CD4-positive, alpha-beta T cell (primary cell): ENCODE results near the gene MACROD2. TPM values are rescaled to one million over a fixed set of nuclear protein-coding genes. Genes with fewer than 3 reads are reported as not detected.
"Not testable (repeated sequence)": the region's sequence is repeated elsewhere in the genome, so short reads cannot be mapped to it uniquely, and the experiment has no call there.

Experiments
- ATAC-seq: fragments of 200-7000 bp; cut with Tn5 transposase; one replicate; pipeline ENCODE4 v1.10.0; 2022; ENCODE audit warnings: mild to moderate bottlenecking; ENCODE audit not compliant: poor library complexity
- CTCF ChIA-PET: fragments of 350-600 bp; sonication (Branson Sonifier 250); formaldehyde crosslinking; loops from one replicate; lab custom pipeline; 2021; ENCODE audit warnings: antibody characterized with exemption, inconsistent platforms; lab: Charles Lee
- POLR2A ChIA-PET: fragments of 350-600 bp; sonication (Branson Sonifier 250); formaldehyde crosslinking; loops from one replicate; lab custom pipeline; 2021; ENCODE audit warnings: antibody characterized with exemption, inconsistent platforms; lab: Charles Lee
- DNase-seq, 14 experiments: peaks; one replicate each; pipeline ENCODE4 v3.0.0-alpha.2; 2013 to 2020; ENCODE audit warnings: mixed read lengths in 2 of 14
- H3K27ac ChIP-seq, 2 donors: one replicate each; pipeline versions ENCODE4 v1.5.1 to v1.7.0; 2013; ENCODE audit warnings: low read length in 2 of 2, low read depth in 1 of 2, mild to moderate bottlenecking in 1 of 2
- H3K27me3 ChIP-seq, 2 experiments: 1 replicate in 1 of 2; 2 replicates in 1 of 2; pipeline versions ENCODE4 v1.6.1 to v1.7.0; 2013; ENCODE audit warnings: low read length in 2 of 2, control low read depth in 1 of 2, mild to moderate bottlenecking in 1 of 2, moderate library complexity in 1 of 2; ENCODE audit not compliant: insufficient read depth in 2 of 2, control insufficient read depth in 1 of 2
- H3K36me3 ChIP-seq: one replicate; pipeline ENCODE4 v1.6.1; 2013; ENCODE audit warnings: low read length, control low read depth; ENCODE audit not compliant: insufficient read depth
- H3K4me1 ChIP-seq: one replicate; pipeline ENCODE4 v1.6.1; 2013; ENCODE audit warnings: low read length, control low read depth; ENCODE audit not compliant: insufficient read depth
- H3K4me3 ChIP-seq: one replicate; pipeline ENCODE4 v1.5.1; 2013; ENCODE audit warnings: mild to moderate bottlenecking, low read length, moderate library complexity
- H3K9me3 ChIP-seq, 2 experiments: 1 replicate in 1 of 2; 2 replicates in 1 of 2; pipeline versions ENCODE4 v1.6.1 to v1.7.0; 2013; ENCODE audit warnings: low read length in 2 of 2, mild to moderate bottlenecking in 2 of 2, control low read depth in 1 of 2, moderate library complexity in 1 of 2; ENCODE audit not compliant: control insufficient read depth in 1 of 2, insufficient read depth in 1 of 2
- H3K27ac Mint-ChIP-seq: one replicate; pipeline ENCODE4 v1.8.0; 2020; ENCODE audit warnings: mixed read lengths
- H3K27me3 Mint-ChIP-seq: one replicate; pipeline ENCODE4 v1.8.0; 2021; ENCODE audit warnings: mixed read lengths
- H3K36me3 Mint-ChIP-seq: one replicate; pipeline ENCODE4 v1.8.0; 2021; ENCODE audit warnings: low read depth, mixed read lengths
- H3K4me1 Mint-ChIP-seq: one replicate; pipeline ENCODE4 v1.8.0; 2021; ENCODE audit warnings: low read depth, mixed read lengths
- H3K4me3 Mint-ChIP-seq: one replicate; pipeline ENCODE4 v1.8.0; 2020; ENCODE audit warnings: mild to moderate bottlenecking, mixed read lengths
- H3K9me3 Mint-ChIP-seq: one replicate; pipeline ENCODE4 v1.8.0; 2020; ENCODE audit warnings: mixed read lengths
- intact Hi-C, 2 experiments: fragments of 100-400 bp; cut with DNase I in 1 of 2; cut with micrococcal nuclease in 1 of 2; formaldehyde crosslinking; loops; one replicate each; pipeline versions ENCODE4 v1.15.1 to v1.9.0; 2023 to 2025; cut with DNase I, micrococcal nuclease
- total RNA-seq, 174 experiments: library from RNA in 2 of 174; stranded (reverse) in 2 of 174; gene quantifications; one replicate each; pipeline ENCODE4 v1.2.3 and lab custom pipeline; 2021 to 2026
- TF ChIP-seq, protein P1 (sequence below): fragments of 200-600 bp; IDR thresholded peaks from one replicate; pipeline ENCODE4 v1.8.0; 2022; ENCODE audit warnings: antibody characterized with exemption, mild to moderate bottlenecking

Gene MACROD2
- total RNA-seq, 2 experiments from 2014 or later = not detected

DNA sequence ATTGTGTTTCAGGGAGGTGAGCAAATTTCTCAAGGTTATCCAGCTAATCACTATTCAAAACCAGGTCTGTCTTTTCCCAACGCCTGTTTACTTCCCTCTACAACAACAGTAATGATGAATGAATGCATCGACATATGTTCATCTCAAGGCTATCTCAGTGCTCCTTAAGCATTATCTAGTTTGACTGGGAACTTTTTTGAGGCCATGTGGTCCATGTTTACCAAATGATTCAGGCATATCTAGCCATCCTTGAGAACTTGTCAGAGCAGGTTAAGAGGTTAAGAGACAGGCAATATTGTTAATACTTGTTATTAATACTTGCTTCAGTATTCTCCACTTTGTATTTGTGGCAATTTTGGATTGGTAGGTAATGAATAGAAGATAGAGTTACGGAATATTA lies 1380.5 kb downstream of the MACROD2 start:
- H3K36me3 Mint-ChIP-seq = no peaks in the 10 kb centered on the region
- Histone ChIP-seq H3K4me3 (no peak overlapping the region), H3K27ac (no peak overlapping the region), H3K36me3 (no peaks in the 10 kb centered on the region), H3K4me1 (no peaks in the 10 kb centered on the region), H3K27me3 (no peaks in the 10 kb centered on the region), H3K9me3 (no peaks in the 10 kb centered on the region)
- no peaks in the 10 kb centered on the region for H3K27me3 Mint-ChIP-seq
- peaks cover 3% of the 10 kb centered on the region for H3K9me3 Mint-ChIP-seq
- H3K27ac Mint-ChIP-seq = no peak overlapping the region
- ATAC-seq (no peak), DNase-seq (no peak)
- no peak overlapping the region for H3K4me3 Mint-ChIP-seq
- TF ChIP-seq, protein P1, sequence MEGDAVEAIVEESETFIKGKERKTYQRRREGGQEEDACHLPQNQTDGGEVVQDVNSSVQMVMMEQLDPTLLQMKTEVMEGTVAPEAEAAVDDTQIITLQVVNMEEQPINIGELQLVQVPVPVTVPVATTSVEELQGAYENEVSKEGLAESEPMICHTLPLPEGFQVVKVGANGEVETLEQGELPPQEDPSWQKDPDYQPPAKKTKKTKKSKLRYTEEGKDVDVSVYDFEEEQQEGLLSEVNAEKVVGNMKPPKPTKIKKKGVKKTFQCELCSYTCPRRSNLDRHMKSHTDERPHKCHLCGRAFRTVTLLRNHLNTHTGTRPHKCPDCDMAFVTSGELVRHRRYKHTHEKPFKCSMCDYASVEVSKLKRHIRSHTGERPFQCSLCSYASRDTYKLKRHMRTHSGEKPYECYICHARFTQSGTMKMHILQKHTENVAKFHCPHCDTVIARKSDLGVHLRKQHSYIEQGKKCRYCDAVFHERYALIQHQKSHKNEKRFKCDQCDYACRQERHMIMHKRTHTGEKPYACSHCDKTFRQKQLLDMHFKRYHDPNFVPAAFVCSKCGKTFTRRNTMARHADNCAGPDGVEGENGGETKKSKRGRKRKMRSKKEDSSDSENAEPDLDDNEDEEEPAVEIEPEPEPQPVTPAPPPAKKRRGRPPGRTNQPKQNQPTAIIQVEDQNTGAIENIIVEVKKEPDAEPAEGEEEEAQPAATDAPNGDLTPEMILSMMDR = no peak
- intact Hi-C loops = no loop called here
- POLR2A ChIA-PET = no interaction called here
- no peaks in the 10 kb centered on the region for H3K4me1 Mint-ChIP-seq
- CTCF ChIA-PET = no interaction called here

DNA sequence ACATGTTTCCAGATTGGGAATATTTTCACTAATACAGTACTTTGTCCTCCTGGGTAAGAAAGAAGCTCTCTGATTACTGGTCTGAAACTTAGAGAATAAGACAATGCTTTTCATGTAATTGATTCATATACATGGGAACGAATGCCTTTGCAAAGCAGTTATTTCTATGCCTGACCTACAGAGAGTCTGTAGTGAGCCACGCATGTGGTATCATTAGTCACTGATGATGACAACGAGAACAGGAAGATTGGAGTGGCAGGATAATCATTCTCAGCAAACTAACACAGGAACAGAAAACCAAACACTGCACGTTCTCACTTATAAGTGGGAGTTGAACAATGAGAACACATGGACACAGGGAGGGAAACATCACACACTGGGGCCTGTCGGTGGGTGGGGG lies 1382.3 kb downstream of the MACROD2 start:
- ATAC-seq, H3K4me1 Mint-ChIP-seq, H3K27me3 ChIP-seq, H3K27ac ChIP-seq, H3K4me1 ChIP-seq, H3K27ac Mint-ChIP-seq, H3K36me3 Mint-ChIP-seq, H3K9me3 ChIP-seq, DNase-seq, intact Hi-C loops, H3K4me3 ChIP-seq, POLR2A ChIA-PET, H3K27me3 Mint-ChIP-seq, H3K9me3 Mint-ChIP-seq, H3K4me3 Mint-ChIP-seq, H3K36me3 ChIP-seq: not testable (repeated sequence)
- CTCF ChIA-PET = interaction anchor here (0.7 kb wide), 1 partner anchor 8 kb away, joined by 3 read pairs; no protein-coding TSS in a partner anchor

DNA sequence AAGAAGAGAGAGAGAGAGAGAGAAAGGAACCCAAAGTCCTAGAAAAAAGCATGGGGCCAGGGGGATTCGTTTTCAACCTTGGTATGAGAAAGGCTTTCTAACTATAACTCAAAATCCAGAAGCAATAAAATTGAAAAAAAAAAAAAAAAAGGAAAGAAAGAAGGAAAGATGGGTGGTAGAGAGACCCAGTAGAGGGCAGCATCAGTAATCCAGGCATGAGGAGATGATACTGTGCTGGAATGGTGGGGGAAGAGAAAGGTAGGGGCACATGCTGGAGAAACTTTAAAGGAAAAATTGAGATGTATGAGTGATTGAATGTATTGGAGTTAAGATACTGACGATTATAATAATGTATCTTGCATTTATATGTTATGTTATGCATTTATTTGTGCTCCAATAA lies 1382.8 kb downstream of the MACROD2 start:
- H3K4me3 Mint-ChIP-seq = no peak overlapping the region
- no peaks in the 10 kb centered on the region for H3K27me3 ChIP-seq
- H3K9me3 ChIP-seq = no peaks in the 10 kb centered on the region
- H3K9me3 Mint-ChIP-seq = peaks cover 3% of the 10 kb centered on the region
- CTCF ChIA-PET = interaction anchor here (0.7 kb wide), 1 partner anchor 9 kb away, joined by 3 read pairs; no protein-coding TSS in a partner anchor
- H3K36me3 Mint-ChIP-seq = no peaks in the 10 kb centered on the region
- no peaks in the 10 kb centered on the region for H3K4me1 ChIP-seq
- POLR2A ChIA-PET = no interaction called here
- intact Hi-C loops = no loop called here
- no peaks in the 10 kb centered on the region for H3K4me1 Mint-ChIP-seq
- no peak for ATAC-seq
- DNase-seq = no peak
- TF ChIP-seq, protein P1 = no peak
- H3K27ac Mint-ChIP-seq = no peak overlapping the region
- no peaks in the 10 kb centered on the region for H3K36me3 ChIP-seq
- H3K27ac ChIP-seq = no peak overlapping the region
- H3K4me3 ChIP-seq = no peak overlapping the region
- H3K27me3 Mint-ChIP-seq = no peaks in the 10 kb centered on the region

DNA sequence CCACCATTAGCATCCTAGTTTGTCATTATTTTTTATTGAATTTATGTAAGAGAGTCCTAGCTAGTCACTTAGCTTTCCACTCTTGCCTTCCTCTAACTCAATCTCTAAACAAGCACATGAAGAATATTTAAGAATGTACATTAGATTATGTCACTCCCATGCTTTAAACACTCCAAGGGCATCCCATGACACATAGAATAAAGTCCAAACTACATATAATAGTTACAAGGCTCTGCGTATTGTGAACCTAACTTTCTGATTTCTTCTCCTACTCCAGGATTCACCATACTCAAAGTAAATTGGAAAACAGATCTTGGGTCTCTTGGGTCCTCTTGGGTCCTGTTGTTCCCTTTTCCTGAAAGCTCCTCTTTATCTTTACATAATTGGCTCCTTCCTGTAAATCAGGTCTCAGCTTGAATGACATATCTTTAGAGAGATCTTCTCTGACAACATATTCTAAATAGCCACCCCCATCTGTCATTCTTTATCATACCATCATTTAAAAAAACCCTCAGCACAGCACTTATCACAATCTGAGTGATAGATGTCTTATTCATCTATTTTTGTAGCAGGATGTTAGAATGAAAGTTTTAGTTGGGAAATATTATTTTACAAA lies 1384.5 kb downstream of the MACROD2 start:
- H3K9me3 ChIP-seq = no peaks in the 10 kb centered on the region
- DNase-seq = no peak
- no peak overlapping the region for H3K27ac ChIP-seq
- TF ChIP-seq, protein P1 = no peak
- Mint-ChIP-seq H3K4me3 (no peak overlapping the region), H3K27me3 (no peaks in the 10 kb centered on the region), H3K4me1 (no peaks in the 10 kb centered on the region), H3K27ac (no peak overlapping the region), H3K36me3 (no peaks in the 10 kb centered on the region), H3K9me3 (peaks cover 2% of the 10 kb centered on the region)
- POLR2A ChIA-PET = no interaction called here
- CTCF ChIA-PET = no interaction called here
- H3K27me3 ChIP-seq = no peaks in the 10 kb centered on the region
- no peak for ATAC-seq
- no peaks in the 10 kb centered on the region for H3K4me1 ChIP-seq
- no peaks in the 10 kb centered on the region for H3K36me3 ChIP-seq
- H3K4me3 ChIP-seq = no peak overlapping the region
- intact Hi-C loops = no loop called here
